ENCODE measurements around the gene LMAN2.

DNA sequence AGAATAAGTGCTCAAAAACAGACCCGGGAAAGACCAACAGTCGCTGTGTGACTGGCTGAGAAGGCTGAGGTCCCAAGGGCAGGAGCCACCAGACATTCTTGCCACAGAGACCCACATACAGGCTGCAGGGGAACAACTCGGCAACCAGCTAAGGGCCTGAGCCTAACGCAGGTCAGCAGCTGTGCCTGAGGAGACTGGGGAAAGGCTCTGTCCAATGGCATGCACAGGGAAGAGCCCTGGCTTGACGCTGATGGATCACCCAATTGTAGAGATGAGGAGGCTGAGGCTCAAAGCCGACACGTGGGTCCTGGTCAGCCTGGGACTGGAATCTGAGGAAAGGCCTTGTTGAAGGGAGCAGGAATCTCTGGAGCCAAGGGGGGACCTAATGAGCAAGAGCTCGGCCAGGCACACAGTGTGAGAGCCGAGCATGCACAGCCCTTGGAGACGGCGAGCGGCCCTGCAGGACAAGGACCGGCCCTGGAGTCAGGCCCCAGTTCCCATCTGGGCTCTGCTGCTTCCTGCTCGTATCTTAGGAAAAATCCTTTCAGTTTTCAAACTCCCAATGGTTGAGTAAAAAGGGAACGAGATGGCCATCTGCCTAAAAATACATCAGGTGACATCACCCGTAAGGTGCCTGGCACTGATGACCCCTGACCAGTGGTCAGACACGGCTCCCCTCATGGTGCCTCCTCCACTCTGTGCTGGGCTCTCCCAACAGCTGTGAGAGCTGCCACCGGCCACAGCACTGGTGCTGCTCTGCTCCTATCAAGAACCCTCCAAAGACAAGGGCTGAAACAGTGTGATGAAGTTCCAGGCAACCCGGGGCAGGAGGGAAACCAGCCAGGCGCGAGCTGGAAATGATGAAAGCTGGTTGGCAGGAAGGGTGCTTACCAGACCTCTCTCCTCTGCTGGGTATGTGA is 16.4 kb downstream of the LMAN2 start:
- TF ChIP-seq CTCF (conservative IDR thresholded peaks at IDR 0.05; ENCODE audit: low read depth in 2 of 2) (no peak), REST (IDR thresholded peaks at IDR 0.05; ENCODE audit: unreplicated experiment) (no peak), EZH2 (IDR thresholded peaks at IDR 0.05; ENCODE audit: low read depth, unreplicated experiment) (no peak), ETS1 (IDR thresholded peaks at IDR 0.05) (no peak)

Data from GM23338 (cell line).